Right renal cortex interstitium (tissue), 3 donors: ENCODE measurements around the gene PHYH. TPM values are rescaled to one million over a fixed set of nuclear protein-coding genes. Genes with fewer than 3 reads are reported as not detected.

ENCODE experiments used
- DNase-seq, 3 donors: peaks; one replicate each; pipeline ENCODE4 v3.0.0-alpha.2; 2013; ENCODE audit warnings: low read depth in 3 of 3, low spot score in 2 of 3
- polyA plus RNA-seq, 3 donors: library from polyadenylated mRNA; unstranded; fragments of 120-200 nt; gene quantifications; one replicate each; pipeline ENCODE4 v1.2.1, GENCODE V29; 2013; ENCODE audit not compliant: insufficient read length in 3 of 3

Gene PHYH
- polyA plus RNA-seq, 3 donors: 39.7 to 51.1 (median 47.4) TPM

DNA sequence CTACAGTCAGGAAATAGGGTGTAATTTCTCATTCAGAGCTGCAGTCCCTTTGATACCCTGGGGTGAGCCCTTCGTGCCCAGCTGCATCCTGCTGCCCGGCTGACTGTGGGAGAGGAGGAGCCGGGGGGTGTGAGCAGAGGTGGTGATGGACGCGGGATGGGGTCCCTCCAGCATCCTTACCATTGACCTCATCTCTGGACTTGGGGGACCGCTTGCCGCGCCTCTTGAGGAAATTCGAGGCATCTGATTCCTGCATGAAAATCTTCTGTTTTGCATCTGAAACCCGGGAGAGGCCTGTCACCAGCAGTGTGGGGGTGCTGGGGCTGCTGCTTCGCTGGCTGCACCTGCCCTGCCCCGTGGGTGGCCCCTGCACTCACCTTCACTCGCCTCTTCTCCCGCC, 66.5 kb downstream of the PHYH start:
- no peak for DNase-seq

DNA sequence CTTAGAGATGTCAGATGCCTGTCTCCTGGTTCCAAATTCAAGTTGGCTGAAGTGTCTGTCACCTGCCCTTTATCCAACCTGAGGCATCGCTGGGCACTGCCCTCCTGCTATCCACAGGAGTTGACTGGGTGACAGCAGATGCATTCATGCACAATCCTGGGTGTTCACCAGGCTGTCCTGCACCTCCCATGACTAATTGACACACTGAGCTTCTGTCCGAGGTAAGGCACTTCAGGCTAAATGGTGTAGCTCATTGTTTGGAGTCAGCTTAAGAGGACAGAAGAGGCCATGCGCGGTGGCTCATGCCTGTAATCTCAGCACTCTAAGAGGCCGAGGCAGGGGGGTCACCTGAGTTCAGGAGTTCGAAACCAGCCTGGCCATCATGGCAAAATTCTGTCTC, 68.1 kb downstream of the PHYH start:
- DNase-seq: no peak

DNA sequence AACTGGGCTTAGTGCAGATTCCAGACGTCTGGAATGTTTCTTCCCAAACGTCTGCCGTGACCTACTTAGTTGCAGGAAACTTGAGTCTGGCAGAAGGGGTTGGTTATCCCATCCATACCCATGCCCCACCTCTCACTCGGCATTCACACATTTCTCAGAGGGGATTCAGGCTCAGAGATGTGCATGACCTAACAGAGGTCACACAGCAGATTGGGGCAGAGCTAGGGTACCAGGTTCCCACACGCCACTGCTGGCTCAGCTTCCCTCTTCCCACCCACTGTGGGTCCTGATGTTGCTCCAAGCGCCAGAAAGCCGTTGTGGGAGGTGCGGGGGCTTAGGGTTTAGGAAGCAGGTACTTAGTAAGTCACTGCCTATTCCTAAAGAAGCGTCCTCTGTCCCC, 68.7 kb downstream of the PHYH start:
- DNase-seq: no peak

Other genes with a start within 250 kb of the PHYH start
- gene OPTN, start 199.9 kb downstream of the PHYH start, polyA plus RNA-seq: 10 to 100 TPM; 37.5 to 38.3 (median 38.1) TPM
- gene MCM10, start 138.5 kb downstream of the PHYH start, polyA plus RNA-seq: 10 to 100 TPM; 10.2 to 11.3 (median 11.3) TPM
- gene UCMA, start 65.7 kb downstream of the PHYH start, polyA plus RNA-seq: not detected
- 100 to 1,000 TPM; 130 to 146 (median 139) TPM for gene SEPHS1, start 48.2 kb upstream of the PHYH start, polyA plus RNA-seq
- 10 to 100 TPM; 29.7 to 32.9 (median 30.8) TPM for gene BEND7, start 228.9 kb upstream of the PHYH start, polyA plus RNA-seq